Measurements from ENCODE around the gene KCNT1.

GRCh38 chr9:135763716-135764446, 61.9 kb downstream of the KCNT1 start:
- TF ChIP-seq CTCF (IDR thresholded peaks at IDR 0.05; ENCODE audit: low read depth, low read length, poor library complexity, severe bottlenecking) (no peak), EZH2phosphoT487 (IDR thresholded peaks at IDR 0.05; ENCODE audit: borderline replicate concordance, low read length) (no peak)

Measured in DOHH2 (cell line).